ENCODE data around the gene CCDC69. TPM values are rescaled to one million over a fixed set of nuclear protein-coding genes. Genes with fewer than 3 reads are reported as not detected.

CCDC69 gene
- total RNA-seq, 1 donor from 2014 or later, result 4.4 TPM

DNA sequence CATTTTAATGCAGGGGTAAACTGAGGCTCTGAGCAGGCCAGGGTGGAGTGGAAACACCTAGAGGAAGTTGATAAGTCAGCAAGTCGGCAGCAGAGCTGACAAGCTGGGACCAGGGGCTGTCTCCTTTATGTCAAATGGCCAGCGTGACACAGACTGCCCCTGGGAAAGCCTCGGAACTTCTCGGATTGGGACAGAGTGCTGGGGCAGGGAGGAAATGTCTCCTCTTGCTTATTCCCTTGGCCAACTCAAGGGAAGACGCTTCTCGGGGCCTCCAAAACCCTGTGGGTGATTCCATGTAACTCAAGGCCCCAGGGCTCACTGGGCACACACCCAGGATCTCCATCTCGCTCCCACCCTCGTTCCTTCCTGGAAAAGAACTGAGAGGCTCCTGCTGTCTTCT lies 40.9 kb downstream of the CCDC69 start:
- no peak for DNase-seq (ENCODE audit: low read depth)
- Histone ChIP-seq H3K4me3 (ENCODE audit: low read depth, low read length) (no peak overlapping the region), H3K36me3 (ENCODE audit: control insufficient read depth, insufficient read depth, low read length) (no peaks in the 10 kb centered on the region), H3K27me3 (ENCODE audit: control insufficient read depth, insufficient read depth, low read length) (no peaks in the 10 kb centered on the region)
- TF ChIP-seq, protein P1, sequence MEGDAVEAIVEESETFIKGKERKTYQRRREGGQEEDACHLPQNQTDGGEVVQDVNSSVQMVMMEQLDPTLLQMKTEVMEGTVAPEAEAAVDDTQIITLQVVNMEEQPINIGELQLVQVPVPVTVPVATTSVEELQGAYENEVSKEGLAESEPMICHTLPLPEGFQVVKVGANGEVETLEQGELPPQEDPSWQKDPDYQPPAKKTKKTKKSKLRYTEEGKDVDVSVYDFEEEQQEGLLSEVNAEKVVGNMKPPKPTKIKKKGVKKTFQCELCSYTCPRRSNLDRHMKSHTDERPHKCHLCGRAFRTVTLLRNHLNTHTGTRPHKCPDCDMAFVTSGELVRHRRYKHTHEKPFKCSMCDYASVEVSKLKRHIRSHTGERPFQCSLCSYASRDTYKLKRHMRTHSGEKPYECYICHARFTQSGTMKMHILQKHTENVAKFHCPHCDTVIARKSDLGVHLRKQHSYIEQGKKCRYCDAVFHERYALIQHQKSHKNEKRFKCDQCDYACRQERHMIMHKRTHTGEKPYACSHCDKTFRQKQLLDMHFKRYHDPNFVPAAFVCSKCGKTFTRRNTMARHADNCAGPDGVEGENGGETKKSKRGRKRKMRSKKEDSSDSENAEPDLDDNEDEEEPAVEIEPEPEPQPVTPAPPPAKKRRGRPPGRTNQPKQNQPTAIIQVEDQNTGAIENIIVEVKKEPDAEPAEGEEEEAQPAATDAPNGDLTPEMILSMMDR (IDR thresholded peaks at IDR 0.05; ENCODE audit: insufficient read depth, low read length, poor library complexity, severe bottlenecking), result no peak

DNA sequence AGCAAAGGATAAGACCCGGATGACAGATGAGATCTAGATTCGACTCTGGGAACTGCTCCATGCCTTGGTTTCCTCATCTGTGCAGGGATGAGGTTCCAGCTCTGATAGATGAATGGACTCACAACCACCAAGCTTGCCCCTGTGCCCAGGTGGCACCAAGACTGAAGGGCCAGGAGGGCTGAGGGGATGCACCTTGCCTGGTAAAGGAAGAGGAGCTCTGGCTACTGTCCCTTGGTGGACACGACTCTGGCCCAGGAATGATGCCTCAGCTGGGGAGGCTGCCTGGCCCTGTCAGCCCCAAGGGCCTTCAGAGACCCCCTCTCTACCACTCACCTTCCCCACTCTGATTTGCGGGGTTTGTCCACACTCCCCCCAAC lies 41.4 kb downstream of the CCDC69 start:
- no peak for DNase-seq (ENCODE audit: low read depth)
- TF ChIP-seq, protein P1 (IDR thresholded peaks at IDR 0.05; ENCODE audit: insufficient read depth, low read length, poor library complexity, severe bottlenecking), result no peak
- no peaks in the 10 kb centered on the region for H3K27me3 ChIP-seq (ENCODE audit: control insufficient read depth, insufficient read depth, low read length)
- H3K4me3 ChIP-seq (ENCODE audit: low read depth, low read length), result no peak overlapping the region
- no peaks in the 10 kb centered on the region for H3K36me3 ChIP-seq (ENCODE audit: control insufficient read depth, insufficient read depth, low read length)

DNA sequence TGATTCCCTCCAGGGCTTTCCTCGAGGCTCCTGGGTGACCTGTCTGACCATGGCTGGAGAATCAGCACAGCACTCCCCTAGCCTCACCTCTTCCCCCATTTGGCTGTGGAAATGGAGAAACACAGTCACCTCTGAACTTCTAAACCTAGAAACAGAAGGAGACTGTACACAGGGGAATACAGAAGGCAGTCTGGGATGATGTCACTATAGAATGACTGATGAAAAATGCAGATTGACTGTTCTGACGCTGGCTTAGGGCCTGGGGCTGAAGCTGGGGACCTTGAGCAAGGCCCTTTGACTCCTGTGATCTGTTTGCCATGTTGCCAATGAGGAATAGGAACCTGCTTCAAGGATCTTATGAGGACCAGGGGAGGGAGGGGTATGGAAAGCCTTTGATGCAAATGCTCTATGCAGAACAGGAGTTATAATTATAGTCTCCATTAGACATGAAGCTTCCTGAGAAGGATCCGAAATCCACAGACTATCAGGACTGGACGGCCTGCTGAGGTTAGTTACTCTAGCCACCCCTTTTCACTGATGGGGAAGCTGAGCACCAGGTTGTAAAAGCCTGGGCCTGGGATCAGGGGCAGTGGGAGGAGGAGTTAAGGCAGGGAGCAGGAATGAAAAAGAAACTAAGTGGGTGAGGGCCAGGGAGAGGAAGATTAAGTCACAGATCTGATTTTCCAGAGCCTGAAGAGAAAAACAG lies 41.9 kb downstream of the CCDC69 start:
- no peak for DNase-seq (ENCODE audit: low read depth)
- TF ChIP-seq, protein P1 (IDR thresholded peaks at IDR 0.05; ENCODE audit: insufficient read depth, low read length, poor library complexity, severe bottlenecking), result no peak
- Histone ChIP-seq H3K4me3 (ENCODE audit: low read depth, low read length) (no peak overlapping the region), H3K36me3 (ENCODE audit: control insufficient read depth, insufficient read depth, low read length) (no peaks in the 10 kb centered on the region), H3K27me3 (ENCODE audit: control insufficient read depth, insufficient read depth, low read length) (no peaks in the 10 kb centered on the region)

DNA sequence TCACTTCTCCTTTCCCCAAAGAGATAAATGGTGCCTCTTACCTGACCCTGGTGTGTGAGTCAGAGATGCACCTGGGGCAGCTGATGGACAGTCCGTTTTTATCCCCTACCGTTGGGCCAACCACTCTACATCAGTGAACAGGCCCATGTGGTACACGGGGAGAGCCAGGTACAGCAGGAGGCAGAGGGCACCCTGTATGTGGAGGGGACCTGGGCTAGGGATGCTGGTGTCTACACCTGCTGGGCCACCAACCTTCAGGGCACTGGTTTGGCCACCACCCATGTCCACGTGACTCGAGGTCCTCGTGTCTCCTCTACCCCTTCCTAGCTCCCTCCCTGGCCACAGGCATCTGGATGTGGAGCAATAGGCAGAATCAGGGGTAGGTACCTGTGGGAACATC lies 43.6 kb downstream of the CCDC69 start:
- DNase-seq (ENCODE audit: low read depth), result no peak
- Histone ChIP-seq H3K36me3 (ENCODE audit: control insufficient read depth, insufficient read depth, low read length) (no peaks in the 10 kb centered on the region), H3K4me3 (ENCODE audit: low read depth, low read length) (no peak overlapping the region), H3K27me3 (ENCODE audit: control insufficient read depth, insufficient read depth, low read length) (no peaks in the 10 kb centered on the region)
- TF ChIP-seq, protein P1 (IDR thresholded peaks at IDR 0.05; ENCODE audit: insufficient read depth, low read length, poor library complexity, severe bottlenecking), result no peak

DNA sequence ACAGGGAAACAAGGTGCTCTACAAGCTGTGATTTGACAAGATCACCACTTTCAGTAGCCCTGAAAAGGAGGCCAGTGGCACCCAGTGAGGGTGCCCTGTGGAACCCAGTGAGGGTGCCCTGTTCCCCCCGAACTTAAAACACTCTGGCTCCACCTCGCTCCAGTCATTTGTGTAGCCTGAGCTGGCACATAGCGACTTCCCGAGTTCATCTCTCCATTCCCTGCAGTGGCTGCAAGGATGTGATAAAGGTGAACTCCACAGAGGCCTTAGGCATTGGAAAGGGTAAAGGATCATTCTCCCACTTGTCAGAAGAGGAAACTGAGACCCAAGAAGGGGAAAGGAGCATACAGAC lies 44.4 kb downstream of the CCDC69 start:
- H3K27me3 ChIP-seq (ENCODE audit: control insufficient read depth, insufficient read depth, low read length), result no peaks in the 10 kb centered on the region

More for the DNA sequence above, 44.4 kb downstream of the CCDC69 start:
- Histone ChIP-seq H3K4me3 (ENCODE audit: low read depth, low read length) (no peak overlapping the region), H3K36me3 (ENCODE audit: control insufficient read depth, insufficient read depth, low read length) (no peaks in the 10 kb centered on the region)
- TF ChIP-seq, protein P1 (IDR thresholded peaks at IDR 0.05; ENCODE audit: insufficient read depth, low read length, poor library complexity, severe bottlenecking), result no peak
- DNase-seq (ENCODE audit: low read depth), result no peak
